IMR-90 (cell line): Measurements from ENCODE around the gene PAQR9. TPM values are rescaled to one million over a fixed set of nuclear protein-coding genes. Genes with fewer than 3 reads are reported as not detected.

Source experiments
- ATAC-seq: fragments of 200-7000 bp; cut with Tn5 transposase; 2 replicates; pipeline ENCODE4 v1.9.1; 2020; ENCODE audit warnings: low read depth, mild to moderate bottlenecking, moderate library complexity
- BruUV-seq: library from RNA; stranded (reverse); fragments of 400-500 nt; replicated peaks from 2 replicates; lab custom pipeline; 2021; lab: Mats Ljungman, UMichigan
- CTCF ChIA-PET: fragments of 300-600 bp; formaldehyde crosslinking; extraction: SDS; loops from one replicate; lab custom pipeline; 2021; ENCODE audit warnings: antibody characterized with exemption; lab: Yijun Ruan, JAX
- POLR2A ChIA-PET: fragments of 300-600 bp; sonication (Branson Sonifier 250); formaldehyde crosslinking; loops from one replicate; lab custom pipeline; 2022; ENCODE audit warnings: antibody characterized with exemption; ENCODE audit not compliant: unreplicated experiment; lab: Charles Lee
- DNase-seq: peaks from one replicate; pipeline ENCODE4 v3.0.0; 2013
- H2AFZ ChIP-seq: replicated peaks from 2 replicates; pipeline ENCODE3; 2013; ENCODE audit warnings: low read length, mild to moderate bottlenecking; ENCODE audit not compliant: poor library complexity
- H2AK5ac ChIP-seq: 2 replicates; pipeline ENCODE4 v1.6.1; 2013; ENCODE audit warnings: low read depth, low read length, inconsistent platforms
- H2AK9ac ChIP-seq: replicated peaks from 2 replicates; pipeline ENCODE3; 2013; ENCODE audit warnings: mild to moderate bottlenecking, low read depth, low read length, moderate library complexity; ENCODE audit not compliant: poor library complexity
- H2BK120ac ChIP-seq: 2 replicates; pipeline ENCODE4 v1.6.1; 2013; ENCODE audit warnings: low read depth, low read length, inconsistent platforms
- H2BK15ac ChIP-seq: 3 replicates; pipeline ENCODE4 v1.6.1; 2013; ENCODE audit warnings: low read depth, low read length, inconsistent platforms
- H2BK20ac ChIP-seq: 2 replicates; pipeline ENCODE4 v1.6.1; 2013; ENCODE audit warnings: low read depth, mild to moderate bottlenecking, inconsistent platforms, low read length, moderate library complexity
- H2BK5ac ChIP-seq: 2 replicates; pipeline ENCODE4 v1.6.1; 2013; ENCODE audit warnings: mild to moderate bottlenecking, low read depth, low read length, inconsistent platforms; ENCODE audit not compliant: poor library complexity, severe bottlenecking
- H3K14ac ChIP-seq: replicated peaks from 2 replicates; pipeline ENCODE4 v1.6.1; 2013; ENCODE audit warnings: low read depth, low read length, inconsistent platforms
- H3K18ac ChIP-seq: 2 replicates; pipeline ENCODE4 v1.6.1; 2013; ENCODE audit warnings: low read depth, low read length, control low read depth
- H3K23ac ChIP-seq: 2 replicates; pipeline ENCODE4 v1.6.1; 2013; ENCODE audit warnings: low read depth, low read length, inconsistent platforms
- H3K27ac ChIP-seq: 2 replicates; pipeline ENCODE4 v1.5.1; 2013; ENCODE audit warnings: mild to moderate bottlenecking, control low read depth, low read length; ENCODE audit not compliant: insufficient read depth
- H3K27me3 ChIP-seq: 2 replicates; pipeline ENCODE4 v1.6.1; 2013; ENCODE audit warnings: low read length; ENCODE audit not compliant: control insufficient read depth, insufficient read depth
- H3K36me3 ChIP-seq: 2 replicates; pipeline ENCODE4 v1.6.1; 2013; ENCODE audit warnings: low read length, mixed read lengths; ENCODE audit not compliant: control insufficient read depth, insufficient read depth
- H3K4ac ChIP-seq: 2 replicates; pipeline ENCODE4 v1.6.1; 2013; ENCODE audit warnings: low read depth, low read length, inconsistent platforms
- H3K4me1 ChIP-seq: 2 replicates; pipeline ENCODE4 v1.6.1; 2013; ENCODE audit warnings: low read length, mixed read lengths; ENCODE audit not compliant: control insufficient read depth, insufficient read depth
- H3K4me2 ChIP-seq: 2 replicates; pipeline ENCODE4 v1.6.1; 2013; ENCODE audit warnings: low read depth, mild to moderate bottlenecking, control low read depth, low read length, moderate library complexity
- H3K4me3 ChIP-seq: 2 replicates; pipeline ENCODE4 v1.5.1; 2013; ENCODE audit warnings: low read depth, mild to moderate bottlenecking, control low read depth, low read length, moderate library complexity; ENCODE audit not compliant: insufficient read depth
- H3K56ac ChIP-seq: 2 replicates; pipeline ENCODE4 v1.6.1; 2013; ENCODE audit warnings: low read length, inconsistent platforms; ENCODE audit not compliant: insufficient read depth; ENCODE audit errors: extremely low read depth
- H3K79me1 ChIP-seq, 2 experiments: 2 replicates each; pipeline ENCODE4 v1.6.1; 2013; ENCODE audit warnings: low read length in 2 of 2, inconsistent platforms in 1 of 2, low read depth in 1 of 2
- H3K9ac ChIP-seq: 2 replicates; pipeline ENCODE4 v1.6.1; 2013; ENCODE audit warnings: low read depth, low read length, control low read depth
- H3K9me1 ChIP-seq: 2 replicates; pipeline ENCODE4 v1.6.1; 2013; ENCODE audit warnings: low read length, inconsistent platforms; ENCODE audit not compliant: insufficient read depth
- H3K9me3 ChIP-seq: 2 replicates; pipeline ENCODE4 v1.6.1; 2013; ENCODE audit warnings: low read length; ENCODE audit not compliant: control insufficient read depth, insufficient read depth
- H4K20me1 ChIP-seq: 2 replicates; pipeline ENCODE4 v1.6.1; 2013; ENCODE audit warnings: low read length, inconsistent platforms; ENCODE audit not compliant: insufficient read depth
- H4K5ac ChIP-seq: 2 replicates; pipeline ENCODE4 v1.6.1; 2013; ENCODE audit warnings: mild to moderate bottlenecking, low read depth, low read length, control low read depth
- H4K8ac ChIP-seq, 2 experiments: 2 replicates each; pipeline ENCODE4 v1.6.1; 2013; ENCODE audit warnings: low read depth in 2 of 2, low read length in 2 of 2, control low read depth in 1 of 2, inconsistent platforms in 1 of 2
- H4K91ac ChIP-seq: 2 replicates; pipeline ENCODE4 v1.6.1; 2013; ENCODE audit warnings: low read depth, low read length, inconsistent platforms; ENCODE audit not compliant: insufficient read depth
- CEBPB ChIP-seq: IDR thresholded peaks from 2 replicates; pipeline ENCODE4 v1.6.1; 2012; ENCODE audit warnings: low read depth, low read length, improper control_type of control experiment
- CHD1 ChIP-seq: IDR thresholded peaks from 2 replicates; pipeline ENCODE4 v1.6.1; 2012; ENCODE audit warnings: low read depth, low read length, improper control_type of control experiment
- CTCF ChIP-seq: conservative IDR thresholded peaks from 2 replicates; pipeline ENCODE4 v1.5.1; 2012; ENCODE audit warnings: mild to moderate bottlenecking, low read depth, low read length, improper control_type of control experiment
- MAFK ChIP-seq: IDR thresholded peaks from 2 replicates; pipeline ENCODE4 v1.6.1; 2012; ENCODE audit warnings: low read depth, low read length, improper control_type of control experiment
- MXI1 ChIP-seq: IDR thresholded peaks from 2 replicates; pipeline ENCODE4 v1.6.1; 2012; ENCODE audit warnings: low read depth, mild to moderate bottlenecking, low read length, moderate library complexity, borderline replicate concordance
- POLR2A ChIP-seq: IDR thresholded peaks from 2 replicates; pipeline ENCODE4 v1.6.1; 2012; ENCODE audit warnings: mild to moderate bottlenecking, low read depth, low read length
- RAD21 ChIP-seq: IDR thresholded peaks from 2 replicates; pipeline ENCODE4 v1.6.1; 2012; ENCODE audit warnings: low read length, improper control_type of control experiment
- RFX5 ChIP-seq: IDR thresholded peaks from 2 replicates; pipeline ENCODE4 v1.8.0; 2012; ENCODE audit warnings: low read depth, mild to moderate bottlenecking, low read length, moderate library complexity
- SMC3 ChIP-seq: fragments of 150-350 bp; IDR thresholded peaks from 2 replicates; pipeline ENCODE4 v1.6.1; 2016; ENCODE audit warnings: low read depth, mild to moderate bottlenecking, antibody characterized with exemption, low read length, moderate library complexity
- USF2 ChIP-seq: fragments of 150-350 bp; IDR thresholded peaks from 2 replicates; pipeline ENCODE4 v1.6.1; 2017; ENCODE audit warnings: mild to moderate bottlenecking, antibody characterized with exemption, low read length, low read depth
- WGBS, 2 experiments: methylation state at CpG; one replicate each; pipeline versions ENCODE4 v1.1.5 to v1.1.7; 2013; ENCODE audit warnings: missing lambda C conversion rate in 2 of 2; ENCODE audit not compliant: insufficient read length in 1 of 2; ENCODE audit errors: extremely low coverage in 2 of 2; 5-methylcytosine and 5-hydroxymethylcytosine counted together
- dilution Hi-C: fragments of 300-500 bp; cut with HindIII; formaldehyde crosslinking; loops from one replicate; pipeline ENCODE4 v1.14.3; 2018; ENCODE audit warnings: low sequenced_read_pairs; ENCODE audit not compliant: unreplicated experiment
- in situ Hi-C: fragments of 300-500 bp; cut with MboI; formaldehyde crosslinking; loops from 3 replicates; pipeline ENCODE4 v1.14.3; 2019; ENCODE audit warnings: low sequenced_read_pairs, inconsistent platforms, mixed read lengths
- intact Hi-C: fragments of 100-400 bp; cut with micrococcal nuclease; formaldehyde crosslinking; loops from 2 replicates; pipeline ENCODE4 v1.10.0; 2022
- polyA plus RNA-seq, 3 experiments: library from polyadenylated mRNA; depleted of rRNA; stranded (reverse); fragments of >200 nt; gene quantifications; 2 replicates each; pipeline ENCODE4 v1.2.3, GENCODE V29; 2012; ENCODE audit warnings: low replicate concordance in 1 of 3
- total RNA-seq: library from RNA; depleted of rRNA; stranded (reverse); fragments of >200 nt; gene quantifications from 2 replicates; pipeline ENCODE4 v1.2.3, GENCODE V29; 2012

The PAQR9 gene
- total and polyA plus RNA-seq, 2 of the 4 experiments (the other 2 are of a cell fraction) = 0.05 TPM; not detected in 1

- in situ Hi-C loops = no loop called here
- H3K18ac ChIP-seq = no peak overlapping the region
- WGBS, 2 experiments = no CpG with 5 or more reads among the region's 3 CpGs
- dilution Hi-C loops = no loop called here
- H3K9me3 ChIP-seq = no peaks in the 10 kb centered on the region
- H3K9me1 ChIP-seq = no peaks in the 10 kb centered on the region
- H3K23ac ChIP-seq = no peak overlapping the region
- H2BK15ac ChIP-seq = no peak overlapping the region
- no peaks in the 10 kb centered on the region for H3K36me3 ChIP-seq
- H4K8ac ChIP-seq = no peak overlapping the region
- H2BK20ac ChIP-seq = no peak overlapping the region
- H2AK9ac ChIP-seq = no peak overlapping the region
- no peak for DNase-seq
- TF ChIP-seq POLR2A (no peak), RFX5 (no peak), MAFK (no peak), CEBPB (no peak), RAD21 (no peak), USF2 (no peak), CTCF (no peak), MXI1 (no peak), SMC3 (no peak), CHD1 (no peak)
- no peak overlapping the region for H3K4me2 ChIP-seq
- no peak overlapping the region for H2BK5ac ChIP-seq
- intact Hi-C loops = no loop called here
- no peak for ATAC-seq
- H4K20me1 ChIP-seq = no peaks in the 10 kb centered on the region
- H3K9ac ChIP-seq = no peak overlapping the region
- no peak overlapping the region for H3K27ac ChIP-seq
- no peak overlapping the region for H2BK120ac ChIP-seq
- no peak overlapping the region for H2AFZ ChIP-seq
- no peak overlapping the region for H3K4ac ChIP-seq
- POLR2A ChIA-PET = no interaction called here
- H3K56ac ChIP-seq = no peak overlapping the region
- BruUV-seq = no TSS peak
- H2AK5ac ChIP-seq = no peak overlapping the region
- H3K4me3 ChIP-seq = no peak overlapping the region
- CTCF ChIA-PET = interaction anchor here (0.6 to 1.3 kb wide), 2 partner anchors 12 to 16 kb away, joined by 3 read pairs; no protein-coding TSS in a partner anchor
- no peaks in the 10 kb centered on the region for H3K79me1 ChIP-seq
- no peaks in the 10 kb centered on the region for H3K4me1 ChIP-seq
- H3K27me3 ChIP-seq = peaks cover 19% of the 10 kb centered on the region
- no peak overlapping the region for H3K14ac ChIP-seq
- H4K5ac ChIP-seq = no peak overlapping the region
- H4K91ac ChIP-seq = no peak overlapping the region
Observed at GRCh38 chr3:142981108-142981507, 17.6 kb upstream of the PAQR9 start.
